Fibroblast of lung (primary cell): ENCODE data around the gene SORCS2. TPM values are rescaled to one million over a fixed set of nuclear protein-coding genes. Genes with fewer than 3 reads are reported as not detected.

Experiments
- DNase-seq, 2 donors: peaks; one replicate each; pipeline versions ENCODE4 v3.0.0 to v3.0.0-alpha.2; 2010; ENCODE audit warnings: low read depth in 2 of 2
- H2AFZ ChIP-seq: 2 replicates; pipeline ENCODE4 v1.5.1; 2012; ENCODE audit warnings: low read length, control low read depth, inconsistent platforms
- H3K27ac ChIP-seq: 2 replicates; pipeline ENCODE4 v1.5.1; 2011; ENCODE audit warnings: low read length, control low read depth; ENCODE audit not compliant: insufficient read depth
- H3K27me3 ChIP-seq: 2 replicates; pipeline ENCODE4 v1.5.1; 2011; ENCODE audit warnings: mild to moderate bottlenecking, low read length; ENCODE audit not compliant: control insufficient read depth, insufficient read depth
- H3K36me3 ChIP-seq: 2 replicates; pipeline ENCODE4 v1.5.1; 2011; ENCODE audit warnings: low read length; ENCODE audit not compliant: control insufficient read depth, insufficient read depth
- H3K4me1 ChIP-seq: 2 replicates; pipeline ENCODE4 v1.5.1; 2011; ENCODE audit warnings: low read length; ENCODE audit not compliant: control insufficient read depth, insufficient read depth; ENCODE audit errors: extremely low read depth
- H3K4me2 ChIP-seq: 2 replicates; pipeline ENCODE4 v1.5.1; 2011; ENCODE audit warnings: low read length, control low read depth; ENCODE audit not compliant: insufficient read depth; ENCODE audit errors: extremely low read depth
- H3K4me3 ChIP-seq, 4 experiments: fragments of 200-600 bp in 1 of 4; sonication (generic) in 1 of 4; replicated peaks in 1 of 4; 2 replicates each; pipeline ENCODE4 v1.5.1; 2011 to 2016; ENCODE audit warnings: low read length in 4 of 4, low read depth in 3 of 4, mild to moderate bottlenecking in 3 of 4, control low read depth in 2 of 4, inconsistent platforms in 1 of 4, mixed read lengths in 1 of 4; ENCODE audit not compliant: insufficient read depth in 1 of 4; ENCODE audit errors: control extremely low read depth in 1 of 4
- H3K79me2 ChIP-seq: 2 replicates; pipeline ENCODE4 v1.5.1; 2012; ENCODE audit warnings: mild to moderate bottlenecking, low read length, inconsistent platforms; ENCODE audit not compliant: control insufficient read depth, insufficient read depth
- H3K9ac ChIP-seq: 2 replicates; pipeline ENCODE4 v1.5.1; 2011; ENCODE audit warnings: mild to moderate bottlenecking, low read length, control low read depth; ENCODE audit not compliant: insufficient read depth
- H3K9me3 ChIP-seq: 2 replicates; pipeline ENCODE4 v1.5.1; 2012; ENCODE audit warnings: low read depth, low read length; ENCODE audit not compliant: control insufficient read depth, insufficient read depth
- H4K20me1 ChIP-seq: 2 replicates; pipeline ENCODE4 v1.5.1; 2011; ENCODE audit warnings: low read length; ENCODE audit not compliant: control insufficient read depth, insufficient read depth; ENCODE audit errors: extremely low read depth
- EZH2 ChIP-seq: IDR thresholded peaks from 2 replicates; pipeline ENCODE4 v1.5.1; 2012; ENCODE audit warnings: low read length, control low read depth, mild to moderate bottlenecking; ENCODE audit errors: missing control alignments
- polyA plus RNA-seq, 2 donors: library from polyadenylated mRNA; depleted of rRNA in 1 of 2; stranded (reverse) in 1 of 2; unstranded in 1 of 2; fragments of >200 nt; gene quantifications; 2 replicates each; pipeline ENCODE4 v1.2.1, GENCODE V29; 2011 to 2012; ENCODE audit warnings: missing spikeins in 1 of 2
- total RNA-seq: library from RNA; depleted of rRNA; stranded (reverse); fragments of >200 nt; gene quantifications from 2 replicates; pipeline ENCODE4 v1.2.1, GENCODE V29; 2014
- TF ChIP-seq, protein P1 (sequence below), 2 donors: IDR thresholded peaks in 1 of 2; conservative IDR thresholded peaks in 1 of 2; 1 replicate in 1 of 2; 2 replicates in 1 of 2; pipeline ENCODE4 v1.5.1; 2011 to 2012; ENCODE audit warnings: low read length in 2 of 2, control low read depth in 1 of 2, inconsistent platforms in 1 of 2, low read depth in 1 of 2, mild to moderate bottlenecking in 1 of 2

The SORCS2 gene
- total and polyA plus RNA-seq, 2 donors (not counting 1 experiment from before 2014, with no cell fraction given) = 0.17 to 0.41 TPM

DNA sequence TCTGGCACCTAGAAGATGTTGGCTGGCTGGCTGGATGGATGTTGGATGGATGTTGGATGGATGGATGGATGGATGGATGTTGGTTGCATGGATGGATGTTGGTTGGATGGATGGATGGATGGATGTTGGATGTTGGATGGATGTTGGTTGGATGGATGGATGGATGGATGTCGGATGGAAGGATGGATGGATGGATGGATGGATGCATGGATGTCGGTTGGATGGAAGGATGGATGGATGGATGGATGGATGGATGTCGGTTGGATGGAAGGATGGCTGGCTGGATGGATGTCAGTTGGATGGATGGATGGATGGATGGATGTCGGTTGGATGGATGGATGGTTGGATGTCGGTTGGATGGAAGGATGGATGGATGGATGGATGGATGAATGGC lies 145.7 kb downstream of the SORCS2 start:
- no peak overlapping the region for H3K27ac ChIP-seq
- TF ChIP-seq, protein P1, sequence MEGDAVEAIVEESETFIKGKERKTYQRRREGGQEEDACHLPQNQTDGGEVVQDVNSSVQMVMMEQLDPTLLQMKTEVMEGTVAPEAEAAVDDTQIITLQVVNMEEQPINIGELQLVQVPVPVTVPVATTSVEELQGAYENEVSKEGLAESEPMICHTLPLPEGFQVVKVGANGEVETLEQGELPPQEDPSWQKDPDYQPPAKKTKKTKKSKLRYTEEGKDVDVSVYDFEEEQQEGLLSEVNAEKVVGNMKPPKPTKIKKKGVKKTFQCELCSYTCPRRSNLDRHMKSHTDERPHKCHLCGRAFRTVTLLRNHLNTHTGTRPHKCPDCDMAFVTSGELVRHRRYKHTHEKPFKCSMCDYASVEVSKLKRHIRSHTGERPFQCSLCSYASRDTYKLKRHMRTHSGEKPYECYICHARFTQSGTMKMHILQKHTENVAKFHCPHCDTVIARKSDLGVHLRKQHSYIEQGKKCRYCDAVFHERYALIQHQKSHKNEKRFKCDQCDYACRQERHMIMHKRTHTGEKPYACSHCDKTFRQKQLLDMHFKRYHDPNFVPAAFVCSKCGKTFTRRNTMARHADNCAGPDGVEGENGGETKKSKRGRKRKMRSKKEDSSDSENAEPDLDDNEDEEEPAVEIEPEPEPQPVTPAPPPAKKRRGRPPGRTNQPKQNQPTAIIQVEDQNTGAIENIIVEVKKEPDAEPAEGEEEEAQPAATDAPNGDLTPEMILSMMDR (conservative IDR thresholded peaks at IDR 0.05 in 1 of 2, IDR thresholded peaks at IDR 0.05 in 1 of 2; ENCODE audit: low read depth in 1 of 2, low read length in 2 of 2) = no peak
- TF ChIP-seq EZH2 = no peak
- no peaks in the 10 kb centered on the region for H3K79me2 ChIP-seq
- H3K4me3 ChIP-seq = no peak overlapping the region
- H2AFZ ChIP-seq = no peak overlapping the region
- no peaks in the 10 kb centered on the region for H4K20me1 ChIP-seq
- H3K36me3 ChIP-seq = no peaks in the 10 kb centered on the region
- H3K9me3 ChIP-seq = no peaks in the 10 kb centered on the region
- no peak overlapping the region for H3K4me2 ChIP-seq
- no peak overlapping the region for H3K9ac ChIP-seq
- H3K4me1 ChIP-seq = no peaks in the 10 kb centered on the region
- no peak for DNase-seq
- H3K27me3 ChIP-seq = no peaks in the 10 kb centered on the region

DNA sequence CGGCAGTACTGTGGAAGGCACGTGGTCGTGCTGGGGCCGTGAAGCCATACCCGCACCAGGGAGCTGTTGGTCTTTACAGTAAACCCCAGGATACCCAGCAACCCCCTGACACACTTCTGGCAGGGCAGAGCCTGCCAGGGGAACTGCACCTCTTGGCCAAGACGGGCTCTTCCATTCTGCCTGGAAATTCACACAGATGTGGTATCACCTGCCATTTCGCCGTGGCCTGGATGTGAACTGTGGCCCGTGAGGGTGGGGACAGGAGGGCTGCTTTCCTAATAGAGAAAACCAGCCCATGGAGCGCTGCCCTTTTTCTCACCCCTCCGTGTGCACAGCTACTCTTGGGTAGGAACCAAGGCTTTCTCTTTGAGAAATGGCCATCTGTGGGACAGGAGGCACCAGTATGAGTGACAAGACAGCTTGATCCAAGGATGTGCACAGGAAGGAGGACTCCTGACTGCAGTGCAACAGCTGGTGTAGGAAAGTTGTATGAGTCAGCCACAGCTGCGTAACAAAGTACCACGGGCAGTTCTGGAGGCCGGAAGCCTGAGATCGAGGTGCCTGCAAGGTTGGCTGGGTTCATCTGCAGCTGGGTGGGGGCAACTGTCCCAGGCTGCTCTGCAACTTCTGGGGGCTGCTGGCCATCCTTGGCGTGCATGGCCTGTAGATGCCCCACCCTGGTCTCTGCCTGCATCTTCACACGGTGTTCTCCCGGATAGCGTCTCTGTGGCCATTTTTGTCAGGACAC lies 146.7 kb downstream of the SORCS2 start:
- H3K79me2 ChIP-seq = no peaks in the 10 kb centered on the region
- H3K27ac ChIP-seq = no peak overlapping the region
- no peak for DNase-seq
- H3K27me3 ChIP-seq = no peaks in the 10 kb centered on the region
- H3K4me2 ChIP-seq = no peak overlapping the region
- no peak overlapping the region for H2AFZ ChIP-seq
- H3K9ac ChIP-seq = no peak overlapping the region
- TF ChIP-seq, protein P1 (conservative IDR thresholded peaks at IDR 0.05 in 1 of 2, IDR thresholded peaks at IDR 0.05 in 1 of 2; ENCODE audit: low read depth in 1 of 2, low read length in 2 of 2) = no peak
- no peak for TF ChIP-seq EZH2
- H3K4me3 ChIP-seq = no peak overlapping the region
- H3K4me1 ChIP-seq = no peaks in the 10 kb centered on the region
- no peaks in the 10 kb centered on the region for H4K20me1 ChIP-seq
- H3K9me3 ChIP-seq = no peaks in the 10 kb centered on the region
- no peaks in the 10 kb centered on the region for H3K36me3 ChIP-seq

DNA sequence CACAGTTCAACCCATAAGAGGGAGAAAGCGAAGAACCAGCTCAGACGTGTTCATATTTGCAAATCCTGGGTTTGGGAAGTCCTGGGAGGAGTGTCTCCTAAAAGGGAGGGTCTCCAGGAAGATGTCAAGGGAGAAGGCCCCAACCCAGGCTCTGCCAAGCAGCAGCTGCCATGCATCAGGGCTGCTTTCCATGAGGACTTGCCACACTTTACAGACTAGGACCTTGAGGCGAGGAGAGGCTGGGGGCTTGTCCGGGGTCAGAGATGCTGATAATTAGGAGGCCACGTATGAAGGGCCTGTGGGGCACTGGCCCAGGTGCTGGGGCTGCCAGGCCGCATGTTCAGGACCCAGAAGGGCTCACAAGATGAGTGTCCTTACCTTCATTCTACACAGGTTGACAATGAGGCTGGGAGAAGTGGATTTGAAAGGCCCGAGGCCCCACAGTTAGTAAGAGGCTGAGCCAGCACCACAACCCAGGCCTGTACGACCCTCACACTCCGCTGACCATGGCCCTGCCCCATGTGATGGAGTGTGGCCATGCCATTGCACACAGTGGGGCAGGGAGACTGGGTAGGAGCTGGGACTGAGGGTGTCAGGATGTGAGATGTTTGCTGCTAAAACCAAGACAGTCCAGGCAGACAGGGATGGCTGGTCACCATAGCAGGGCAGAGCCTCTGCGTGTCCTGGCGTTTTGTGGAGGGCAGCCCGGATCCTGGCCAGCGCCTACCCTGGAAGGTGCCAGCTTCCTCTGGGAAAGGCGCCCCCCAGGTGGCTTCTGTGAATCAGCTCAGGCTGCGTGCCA lies 147.6 kb downstream of the SORCS2 start:
- no peak for DNase-seq

More for the DNA sequence above, 147.6 kb downstream of the SORCS2 start:
- Histone ChIP-seq H3K9ac (no peak overlapping the region), H2AFZ (no peak overlapping the region), H3K36me3 (no peaks in the 10 kb centered on the region), H3K4me1 (no peaks in the 10 kb centered on the region), H3K27me3 (no peaks in the 10 kb centered on the region), H3K79me2 (no peaks in the 10 kb centered on the region), H3K9me3 (no peaks in the 10 kb centered on the region), H4K20me1 (no peaks in the 10 kb centered on the region), H3K4me2 (no peak overlapping the region), H3K27ac (no peak overlapping the region), H3K4me3 (no peak overlapping the region)
- TF ChIP-seq EZH2 = no peak
- TF ChIP-seq, protein P1 (conservative IDR thresholded peaks at IDR 0.05 in 1 of 2, IDR thresholded peaks at IDR 0.05 in 1 of 2; ENCODE audit: low read depth in 1 of 2, low read length in 2 of 2) = no peak
